Right lobe of liver (tissue), 6 donors: ENCODE results near the gene TSKU. TPM values are rescaled to one million over a fixed set of nuclear protein-coding genes. Genes with fewer than 3 reads are reported as not detected.
A peak's percentile ranks its signal among the peaks of the same experiment; 100 is the strongest.

Experiments used
- ATAC-seq, 4 donors: fragments of 200-7000 bp; cut with Tn5 transposase; one replicate each; pipeline ENCODE4 v1.9.1; 2020; ENCODE audit warnings: mild to moderate bottlenecking in 4 of 4, moderate library complexity in 4 of 4
- DNase-seq, 3 donors: peaks; one replicate each; pipeline ENCODE4 v3.0.0-alpha.2; 2020
- H3K27ac ChIP-seq, 3 donors: fragments of 200-600 bp; one replicate each; pipeline ENCODE4 v1.8.0; 2022
- H3K27me3 ChIP-seq, 2 donors: fragments of 200-600 bp; one replicate each; pipeline ENCODE4 v1.8.0; 2022
- H3K36me3 ChIP-seq, 4 donors: fragments of 200-600 bp; sonication (generic) in 1 of 4; one replicate each; pipeline versions ENCODE4 v1.5.1 to v1.8.0; 2017 to 2022; ENCODE audit warnings: control low read depth in 1 of 4
- H3K4me1 ChIP-seq, 4 donors: fragments of 200-600 bp; sonication (generic) in 1 of 4; one replicate each; pipeline versions ENCODE4 v1.5.1 to v1.8.0; 2017 to 2022; ENCODE audit warnings: control low read depth in 1 of 4
- H3K4me3 ChIP-seq, 3 donors: fragments of 200-600 bp; one replicate each; pipeline ENCODE4 v1.8.0; 2022
- H3K9me3 ChIP-seq, 4 donors: fragments of 200-600 bp; sonication (generic) in 1 of 4; one replicate each; pipeline versions ENCODE4 v1.5.1 to v1.8.0; 2017 to 2022; ENCODE audit warnings: control low read depth in 1 of 4
- CTCF ChIP-seq, 4 donors: fragments of 200-600 bp in 3 of 4; fragments of 450-650 bp in 1 of 4; IDR thresholded peaks; one replicate each; pipeline versions ENCODE4 v1.5.1 to v1.8.0; 2016 to 2022; ENCODE audit warnings: antibody characterized with exemption in 4 of 4, mild to moderate bottlenecking in 2 of 4
- POLR2A ChIP-seq: fragments of 450-650 bp; IDR thresholded peaks from one replicate; pipeline ENCODE4 v1.6.1; 2017; ENCODE audit warnings: antibody characterized with exemption, mild to moderate bottlenecking
- WGBS: methylation state at CpG from one replicate; pipeline ENCODE4 v1.1.6; 2018; ENCODE audit warnings: low coverage, low lambda C conversion rate; ENCODE audit not compliant: insufficient coverage; ENCODE audit errors: missing lambda C conversion rate; 5-methylcytosine and 5-hydroxymethylcytosine counted together
- intact Hi-C, 2 donors: fragments of 100-400 bp; cut with DNase I; formaldehyde crosslinking; loops; one replicate each; pipeline versions ENCODE4 v1.11.2 to v1.14.1; 2022
- total RNA-seq, 6 experiments: library from RNA; depleted of rRNA in 2 of 6; stranded (reverse); fragments of >200 nt in 2 of 6; fragmentation: NEBNext Ultra II Directional in 3 of 6; extraction: Animal tissue kit (Norgen Biotek cat#: 25700) in 3 of 6; gene quantifications; one replicate each; pipeline versions ENCODE4 v1.1.0 to v1.2.4, GENCODE V29; 2016 to 2023
- donor health status: DM: no; HTN: yes; CAD: no.
- donor health status: DM: no; HTN: no; CAD: no.
- donor health status: DM: no; HTN: no; CAD: no.
- donor health status: DM: no; HTN: yes; CAD: no.
- donor health status: DM: no; HTN: yes; CAD: no.

Gene TSKU
- total RNA-seq, 6 experiments from 2014 or later = 66.1 to 1,026 (median 278) TPM

- Histone ChIP-seq H3K4me1 (peaks cover 0 to 32% (median 15%) of the 10 kb centered on the region in 4 donors), H3K27ac (peak overlapping the region in 2 of 3 donors; percentile 89 to 100), H3K9me3 (no peaks in the 10 kb centered on the region), H3K27me3 (no peaks in the 10 kb centered on the region), H3K36me3 (peaks cover 0 to 64% (median 4%) of the 10 kb centered on the region in 4 donors), H3K4me3 (peak overlapping the region in 2 of 3 donors; percentile 90 to 94)
- intact Hi-C loops = no loop called here
- no peak for ATAC-seq
- WGBS = 62% methylated on average over 5 of the region's 6 CpGs
- TF ChIP-seq POLR2A (no peak), CTCF (IDR thresholded peaks at IDR 0.05) (no peak)
- DNase-seq = no peak
Measured at GRCh38 chr11:76786016-76786415, 2.9 kb downstream of the TSKU start.

- Histone ChIP-seq H3K36me3 (peaks cover 0 to 69% (median 4%) of the 10 kb centered on the region in 4 donors), H3K4me3 (peak overlapping the region in 2 of 3 donors; percentile 90 to 94), H3K27ac (peak overlapping the region in 2 of 3 donors; percentile 89 to 100), H3K9me3 (no peaks in the 10 kb centered on the region), H3K4me1 (peaks cover 0 to 32% (median 16%) of the 10 kb centered on the region in 4 donors), H3K27me3 (no peaks in the 10 kb centered on the region)
- no peak for TF ChIP-seq POLR2A
- no peak for TF ChIP-seq CTCF (IDR thresholded peaks at IDR 0.05)
- intact Hi-C loops = no loop called here
- peak in 2 of 3 donors; percentile 67 to 76 for DNase-seq
- 19% methylated on average over 3 of the region's 4 CpGs for WGBS
- ATAC-seq = peak in 1 of 4 donors; percentile 0
Measured at GRCh38 chr11:76786441-76787014, 3.4 kb downstream of the TSKU start.

GRCh38 chr11:76787271-76787670 lies 4.1 kb downstream of the TSKU start:
- peaks cover 0 to 37% (median 20%) of the 10 kb centered on the region in 4 donors for H3K4me1 ChIP-seq
- ATAC-seq (no peak), DNase-seq (peak in 1 of 3 donors; percentile 1)
- WGBS = 80% methylated on average over 2 of the region's 4 CpGs
- peak overlapping the region in 2 of 3 donors; percentile 46 to 100 for H3K27ac ChIP-seq
- TF ChIP-seq CTCF (IDR thresholded peaks at IDR 0.05) (no peak), POLR2A (no peak)
- intact Hi-C loops = no loop called here
- H3K4me3 ChIP-seq = peak overlapping the region in 2 of 3 donors; percentile 90 to 94
- H3K36me3 ChIP-seq = peaks cover 0 to 77% (median 4%) of the 10 kb centered on the region in 4 donors
- no peaks in the 10 kb centered on the region for H3K9me3 ChIP-seq
- H3K27me3 ChIP-seq = no peaks in the 10 kb centered on the region

- Histone ChIP-seq H3K36me3 (peaks cover 0 to 83% (median 6%) of the 10 kb centered on the region in 4 donors), H3K9me3 (no peaks in the 10 kb centered on the region), H3K27me3 (no peaks in the 10 kb centered on the region), H3K4me3 (peak overlapping the region in 2 of 3 donors; percentile 90 to 94), H3K27ac (peak overlapping the region in 2 of 3 donors; percentile 19 to 100), H3K4me1 (peaks cover 0 to 45% (median 22%) of the 10 kb centered on the region in 4 donors)
- no peak for TF ChIP-seq POLR2A
- no peak for TF ChIP-seq CTCF (IDR thresholded peaks at IDR 0.05)
- WGBS = 30% methylated on average over 5 of the region's 12 CpGs
- peak in 2 of 3 donors; percentile 20 to 57 for DNase-seq
- peak in 3 of 4 donors; percentile 4 to 5 (median 5) for ATAC-seq
- intact Hi-C loops = no loop called here
Measured at GRCh38 chr11:76787911-76788596, 4.9 kb downstream of the TSKU start.
